ENCODE measurements around the gene SDK1.

SDK1 gene

GRCh38 chr7:4065190-4065589 lies 764.1 kb downstream of the SDK1 start:
- H2BK12ac ChIP-seq (ENCODE audit: low read length) = no peak overlapping the region

GRCh38 chr7:4066206-4066605 lies 765.2 kb downstream of the SDK1 start:
- H3K4me1 ChIP-seq (ENCODE audit: control insufficient read depth in 1 of 2, insufficient read depth in 2 of 2, low read length in 2 of 2) = no peaks in the 10 kb centered on the region
- no peak overlapping the region for H3K4me3 ChIP-seq (ENCODE audit: low read depth, low read length)
- no peak overlapping the region for H2BK5ac ChIP-seq (ENCODE audit: low read depth, low read length, poor library complexity)
- DNase-seq = no peak
- no peak overlapping the region for H4K8ac ChIP-seq (ENCODE audit: low read depth, low read length)
- no peak overlapping the region for H3K9ac ChIP-seq (ENCODE audit: low read length)
- no peaks in the 10 kb centered on the region for H3K79me1 ChIP-seq (ENCODE audit: low read length)
- no peak overlapping the region for H3K18ac ChIP-seq (ENCODE audit: low read length)
- H3K23ac ChIP-seq (ENCODE audit: low read length) = no peak overlapping the region
- no peak overlapping the region for H3K27ac ChIP-seq (ENCODE audit: low read depth, low read length)
- H2AK5ac ChIP-seq (ENCODE audit: low read length) = no peak overlapping the region
- no peak overlapping the region for H2BK12ac ChIP-seq (ENCODE audit: low read length)
- no CpG with 5 or more reads among the region's 10 CpGs for WGBS (ENCODE audit: extremely low coverage, insufficient coverage, insufficient read length)
- peaks cover 2% of the 10 kb centered on the region for H3K9me3 ChIP-seq (ENCODE audit: insufficient read depth, low read depth, low read length)
- H3K14ac ChIP-seq (ENCODE audit: low read length) = no peak overlapping the region
- H2BK120ac ChIP-seq (ENCODE audit: insufficient read depth, low read length, poor library complexity) = no peak overlapping the region
- no peaks in the 10 kb centered on the region for H3K27me3 ChIP-seq (ENCODE audit: insufficient read depth, low read length)
- H2AFZ ChIP-seq (ENCODE audit: insufficient read depth, low read length, poor library complexity) = no peak overlapping the region
- peaks cover 9 to 20% of the 10 kb centered on the region in 2 experiments for H3K36me3 ChIP-seq (ENCODE audit: control insufficient read depth in 1 of 2, insufficient read depth in 2 of 2, low read length in 2 of 2)
- no peaks in the 10 kb centered on the region for H3K79me2 ChIP-seq (ENCODE audit: control insufficient read depth, insufficient read depth, low read length, poor library complexity)
- H4K91ac ChIP-seq (ENCODE audit: low read depth, low read length) = no peak overlapping the region
- H4K12ac ChIP-seq (ENCODE audit: low read depth, low read length) = no peak overlapping the region
- H3K4ac ChIP-seq (ENCODE audit: low read depth, low read length) = no peak overlapping the region
- no peak overlapping the region for H3K4me2 ChIP-seq (ENCODE audit: low read length)

More at GRCh38 chr7:4065190-4065589, 764.1 kb downstream of the SDK1 start:
- no peak overlapping the region for H3K4me3 ChIP-seq (ENCODE audit: low read depth, low read length)
- H3K36me3 ChIP-seq (ENCODE audit: control insufficient read depth in 1 of 2, insufficient read depth in 2 of 2, low read length in 2 of 2) = peaks cover 9 to 17% of the 10 kb centered on the region in 2 experiments
- no peak overlapping the region for H3K4me2 ChIP-seq (ENCODE audit: low read length)
- H3K14ac ChIP-seq (ENCODE audit: low read length) = no peak overlapping the region
- H3K27me3 ChIP-seq (ENCODE audit: insufficient read depth, low read length) = no peaks in the 10 kb centered on the region
- H4K91ac ChIP-seq (ENCODE audit: low read depth, low read length) = no peak overlapping the region
- H3K9me3 ChIP-seq (ENCODE audit: insufficient read depth, low read depth, low read length) = peaks cover 2% of the 10 kb centered on the region
- no peak overlapping the region for H3K27ac ChIP-seq (ENCODE audit: low read depth, low read length)
- no peak overlapping the region for H2BK5ac ChIP-seq (ENCODE audit: low read depth, low read length, poor library complexity)
- H3K79me2 ChIP-seq (ENCODE audit: control insufficient read depth, insufficient read depth, low read length, poor library complexity) = no peaks in the 10 kb centered on the region
- DNase-seq = no peak
- no peak overlapping the region for H2AFZ ChIP-seq (ENCODE audit: insufficient read depth, low read length, poor library complexity)
- no peak overlapping the region for H2BK120ac ChIP-seq (ENCODE audit: insufficient read depth, low read length, poor library complexity)
- H3K18ac ChIP-seq (ENCODE audit: low read length) = no peak overlapping the region
- H4K12ac ChIP-seq (ENCODE audit: low read depth, low read length) = no peak overlapping the region
- no peak overlapping the region for H3K23ac ChIP-seq (ENCODE audit: low read length)
- H3K4me1 ChIP-seq (ENCODE audit: control insufficient read depth in 1 of 2, insufficient read depth in 2 of 2, low read length in 2 of 2) = no peaks in the 10 kb centered on the region
- H3K9ac ChIP-seq (ENCODE audit: low read length) = no peak overlapping the region
- no peak overlapping the region for H2AK5ac ChIP-seq (ENCODE audit: low read length)
- no peaks in the 10 kb centered on the region for H3K79me1 ChIP-seq (ENCODE audit: low read length)
- H3K4ac ChIP-seq (ENCODE audit: low read depth, low read length) = no peak overlapping the region
- no CpG with 5 or more reads among the region's 5 CpGs for WGBS (ENCODE audit: extremely low coverage, insufficient coverage, insufficient read length)
- H4K8ac ChIP-seq (ENCODE audit: low read depth, low read length) = no peak overlapping the region

- Histone ChIP-seq H3K79me2 (ENCODE audit: control insufficient read depth, insufficient read depth, low read length, poor library complexity) (no peaks in the 10 kb centered on the region), H2BK120ac (ENCODE audit: insufficient read depth, low read length, poor library complexity) (no peak overlapping the region), H2BK12ac (ENCODE audit: low read length) (no peak overlapping the region), H3K18ac (ENCODE audit: low read length) (no peak overlapping the region), H3K4me3 (ENCODE audit: low read depth, low read length) (no peak overlapping the region), H3K9ac (ENCODE audit: low read length) (no peak overlapping the region), H2BK5ac (ENCODE audit: low read depth, low read length, poor library complexity) (no peak overlapping the region), H3K14ac (ENCODE audit: low read length) (no peak overlapping the region), H3K23ac (ENCODE audit: low read length) (no peak overlapping the region), H3K27me3 (ENCODE audit: insufficient read depth, low read length) (no peaks in the 10 kb centered on the region), H3K4me2 (ENCODE audit: low read length) (no peak overlapping the region), H3K4me1 (ENCODE audit: control insufficient read depth in 1 of 2, insufficient read depth in 2 of 2, low read length in 2 of 2) (no peaks in the 10 kb centered on the region), H4K91ac (ENCODE audit: low read depth, low read length) (no peak overlapping the region), H3K27ac (ENCODE audit: low read depth, low read length) (no peak overlapping the region), H4K8ac (ENCODE audit: low read depth, low read length) (no peak overlapping the region), H2AFZ (ENCODE audit: insufficient read depth, low read length, poor library complexity) (no peak overlapping the region), H2AK5ac (ENCODE audit: low read length) (no peak overlapping the region), H3K9me3 (ENCODE audit: insufficient read depth, low read depth, low read length) (peaks cover 2% of the 10 kb centered on the region), H3K36me3 (ENCODE audit: control insufficient read depth in 1 of 2, insufficient read depth in 2 of 2, low read length in 2 of 2) (peaks cover 9 to 20% of the 10 kb centered on the region in 2 experiments), H3K4ac (ENCODE audit: low read depth, low read length) (no peak overlapping the region), H3K79me1 (ENCODE audit: low read length) (no peaks in the 10 kb centered on the region), H4K12ac (ENCODE audit: low read depth, low read length) (no peak overlapping the region)
- DNase-seq = no peak
- no CpG with 5 or more reads among the region's 21 CpGs for WGBS (ENCODE audit: extremely low coverage, insufficient coverage, insufficient read length)
Measured at GRCh38 chr7:4066626-4067475, 765.8 kb downstream of the SDK1 start.

GRCh38 chr7:4067476-4067760 lies 766.4 kb downstream of the SDK1 start:
- Histone ChIP-seq H2BK5ac (ENCODE audit: low read depth, low read length, poor library complexity) (no peak overlapping the region), H3K4me2 (ENCODE audit: low read length) (no peak overlapping the region), H2AK5ac (ENCODE audit: low read length) (no peak overlapping the region), H3K14ac (ENCODE audit: low read length) (no peak overlapping the region), H3K9me3 (ENCODE audit: insufficient read depth, low read depth, low read length) (peaks cover 2% of the 10 kb centered on the region), H3K4me3 (ENCODE audit: low read depth, low read length) (no peak overlapping the region), H3K23ac (ENCODE audit: low read length) (no peak overlapping the region), H3K18ac (ENCODE audit: low read length) (no peak overlapping the region), H3K4ac (ENCODE audit: low read depth, low read length) (no peak overlapping the region), H4K12ac (ENCODE audit: low read depth, low read length) (no peak overlapping the region), H4K8ac (ENCODE audit: low read depth, low read length) (no peak overlapping the region), H3K36me3 (ENCODE audit: control insufficient read depth in 1 of 2, insufficient read depth in 2 of 2, low read length in 2 of 2) (peaks cover 14 to 20% of the 10 kb centered on the region in 2 experiments), H2BK12ac (ENCODE audit: low read length) (no peak overlapping the region), H4K91ac (ENCODE audit: low read depth, low read length) (no peak overlapping the region), H2AFZ (ENCODE audit: insufficient read depth, low read length, poor library complexity) (no peak overlapping the region), H3K27me3 (ENCODE audit: insufficient read depth, low read length) (no peaks in the 10 kb centered on the region), H3K79me1 (ENCODE audit: low read length) (no peaks in the 10 kb centered on the region), H3K4me1 (ENCODE audit: control insufficient read depth in 1 of 2, insufficient read depth in 2 of 2, low read length in 2 of 2) (no peaks in the 10 kb centered on the region), H3K79me2 (ENCODE audit: control insufficient read depth, insufficient read depth, low read length, poor library complexity) (no peaks in the 10 kb centered on the region), H3K9ac (ENCODE audit: low read length) (no peak overlapping the region), H3K27ac (ENCODE audit: low read depth, low read length) (no peak overlapping the region), H2BK120ac (ENCODE audit: insufficient read depth, low read length, poor library complexity) (no peak overlapping the region)
- DNase-seq = no peak

All from trophoblast cell (in vitro differentiated cells and primary cell).